T follicular helper cell (primary cell): ENCODE data around the gene ZC3H7A.

Source experiments
- DNase-seq: peaks from one replicate; pipeline ENCODE4 v3.0.0-alpha.2; 2020; ENCODE audit warnings: low read depth

ZC3H7A gene

DNA sequence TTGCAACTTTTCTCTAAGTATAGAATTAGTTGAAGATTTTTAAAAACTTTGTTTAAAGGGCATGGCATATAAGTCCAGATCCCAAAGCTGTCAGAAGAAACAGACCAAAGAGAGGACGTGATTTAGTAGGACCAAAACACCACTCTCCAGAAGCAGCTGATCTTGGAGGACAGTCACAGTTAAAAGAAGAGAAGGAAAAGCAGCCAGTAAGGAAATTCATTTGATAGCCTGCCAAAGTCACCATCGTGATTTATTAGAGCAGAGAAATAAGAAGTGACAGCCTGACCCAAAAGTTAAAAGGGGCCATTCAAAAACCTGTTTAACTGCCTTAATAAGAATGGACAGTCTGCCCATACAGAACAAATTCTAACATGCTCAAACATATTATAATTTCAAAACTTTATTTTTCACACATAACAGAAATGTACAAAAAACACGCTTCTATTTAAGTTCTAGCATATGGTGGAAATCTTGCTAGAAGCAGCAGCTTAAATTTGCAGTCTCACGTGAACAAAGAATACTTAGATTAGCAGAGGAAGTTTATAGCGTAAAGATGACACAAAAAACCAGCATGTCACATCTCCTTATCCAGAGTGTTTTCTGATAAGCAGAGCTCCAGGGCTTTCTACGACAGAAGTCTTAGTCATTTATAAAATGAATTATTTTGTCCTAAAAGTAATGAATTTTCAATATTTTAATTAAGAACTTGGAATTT, 91.6 kb downstream of the ZC3H7A start:
- no peak for DNase-seq
